Cardiac fibroblast (primary cell): ENCODE results near the gene SMC6.

Experiments used
- DNase-seq, 2 donors: peaks; one replicate each; pipeline versions ENCODE4 v3.0.0 to v3.0.0-alpha.2; 2010; ENCODE audit warnings: low read depth in 2 of 2
- H3K4me3 ChIP-seq, 2 donors: replicated peaks in 1 of 2; 1 replicate in 1 of 2; 2 replicates in 1 of 2; pipeline ENCODE4 v1.5.1; 2011; ENCODE audit warnings: low read depth in 2 of 2, low read length in 2 of 2, mild to moderate bottlenecking in 2 of 2, moderate library complexity in 1 of 2
- CTCF ChIP-seq: IDR thresholded peaks from one replicate; pipeline ENCODE4 v1.5.1; 2011; ENCODE audit warnings: low read depth, mild to moderate bottlenecking, low read length, inconsistent platforms

Gene SMC6

GRCh38 chr2:17615728-17616351 lies 137.8 kb downstream of the SMC6 start:
- no peak overlapping the region for H3K4me3 ChIP-seq
- no peak for TF ChIP-seq CTCF
- peak; percentile 54 to 70 for DNase-seq

- TF ChIP-seq CTCF: no peak
- H3K4me3 ChIP-seq: no peak overlapping the region
- no peak for DNase-seq
Observed at GRCh38 chr2:17615147-17615546, 138.5 kb downstream of the SMC6 start.

GRCh38 chr2:17614174-17614930 lies 139.3 kb downstream of the SMC6 start:
- no peak for DNase-seq
- TF ChIP-seq CTCF: no peak
- no peak overlapping the region for H3K4me3 ChIP-seq
